Measurements from ENCODE around the gene LIPM. TPM values are rescaled to one million over a fixed set of nuclear protein-coding genes. Genes with fewer than 3 reads are reported as not detected.

Gene LIPM
- total RNA-seq: not detected in 2 replicates

GRCh38 chr10:88802523-88803285 is at the start of gene LIPM:
Gene LIPM (plus strand): TSS chr10:88802730. CDS start chr10:88802897, 167 bp downstream.
- H3K9me3 Mint-ChIP-seq: no peaks in the 10 kb centered on the region
- peaks cover 34% of the 10 kb centered on the region for H3K27me3 Mint-ChIP-seq (ENCODE audit: insufficient read depth)
- DNase-seq (ENCODE audit: low spot score): no peak
- intact Hi-C loops (cut with micrococcal nuclease): no loop called here
- H3K4me3 Mint-ChIP-seq: no peak within 1 kb of the TSS
- H3K27ac Mint-ChIP-seq: no peak within 1 kb of the TSS
- peaks cover 14% of the 10 kb centered on the region for H3K4me1 Mint-ChIP-seq (ENCODE audit: low read depth)
- no peaks in the 10 kb centered on the region for H3K36me3 Mint-ChIP-seq (ENCODE audit: low read depth)

- H3K36me3 Mint-ChIP-seq (ENCODE audit: low read depth): peaks cover 3% of the 10 kb centered on the region
Observed at GRCh38 chr10:88754287-88754686, 48.2 kb upstream of the LIPM start.

GRCh38 chr10:88755753-88756152 is 46.8 kb upstream of the LIPM start:
- intact Hi-C loops (cut with micrococcal nuclease): loop anchor here (1.0 to 5.0 kb wide), 2 partner anchors 37 to 93 kb away; no protein-coding TSS in a partner anchor
- H3K4me3 Mint-ChIP-seq: no peak overlapping the region
- H3K27ac Mint-ChIP-seq: no peak overlapping the region
- peaks cover 3% of the 10 kb centered on the region for H3K36me3 Mint-ChIP-seq (ENCODE audit: low read depth)
- H3K9me3 Mint-ChIP-seq: peaks cover 9% of the 10 kb centered on the region
- no peak for DNase-seq (ENCODE audit: low spot score)
- H3K27me3 Mint-ChIP-seq (ENCODE audit: insufficient read depth): peaks cover 18% of the 10 kb centered on the region
- H3K4me1 Mint-ChIP-seq (ENCODE audit: low read depth): peaks cover 6% of the 10 kb centered on the region

More at GRCh38 chr10:88754287-88754686, 48.2 kb upstream of the LIPM start:
- H3K4me1 Mint-ChIP-seq (ENCODE audit: low read depth): no peaks in the 10 kb centered on the region
- no peak overlapping the region for H3K27ac Mint-ChIP-seq
- peaks cover 29% of the 10 kb centered on the region for H3K27me3 Mint-ChIP-seq (ENCODE audit: insufficient read depth)
- intact Hi-C loops (cut with micrococcal nuclease): no loop called here
- peaks cover 3% of the 10 kb centered on the region for H3K9me3 Mint-ChIP-seq
- DNase-seq (ENCODE audit: low spot score): no peak
- no peak overlapping the region for H3K4me3 Mint-ChIP-seq

GRCh38 chr10:88756660-88757059 is 45.9 kb upstream of the LIPM start:
- Mint-ChIP-seq H3K9me3 (peaks cover 9% of the 10 kb centered on the region), H3K27ac (no peak overlapping the region), H3K4me3 (no peak overlapping the region), H3K4me1 (ENCODE audit: low read depth) (peaks cover 6% of the 10 kb centered on the region), H3K36me3 (ENCODE audit: low read depth) (peaks cover 3% of the 10 kb centered on the region), H3K27me3 (ENCODE audit: insufficient read depth) (peaks cover 19% of the 10 kb centered on the region)
- no peak for DNase-seq (ENCODE audit: low spot score)
- intact Hi-C loops (cut with micrococcal nuclease): loop anchor here (5.0 kb wide), 1 partner anchor 36 kb away; no protein-coding TSS in a partner anchor

GRCh38 chr10:88759366-88760101 is 43.0 kb upstream of the LIPM start, which contains the start of gene LIPN:
Gene LIPN (plus strand): TSS chr10:88760020. CDS start chr10:88761406, 1,386 bp downstream.
- Mint-ChIP-seq H3K4me3 (no peak within 1 kb of the TSS), H3K36me3 (ENCODE audit: low read depth) (peaks cover 3% of the 10 kb centered on the region), H3K27me3 (ENCODE audit: insufficient read depth) (peaks cover 20% of the 10 kb centered on the region), H3K9me3 (peaks cover 9% of the 10 kb centered on the region), H3K27ac (no peak within 1 kb of the TSS), H3K4me1 (ENCODE audit: low read depth) (peaks cover 6% of the 10 kb centered on the region)
- no peak for DNase-seq (ENCODE audit: low spot score)
- intact Hi-C loops (cut with micrococcal nuclease): loop anchor here (5.0 kb wide), 1 partner anchor 33 kb away; no protein-coding TSS in a partner anchor

GRCh38 chr10:88762906-88763305 is 39.6 kb upstream of the LIPM start:
- H3K4me1 Mint-ChIP-seq (ENCODE audit: low read depth): peaks cover 6% of the 10 kb centered on the region
- intact Hi-C loops (cut with micrococcal nuclease): no loop called here
- no peak overlapping the region for H3K4me3 Mint-ChIP-seq
- H3K9me3 Mint-ChIP-seq: peaks cover 9% of the 10 kb centered on the region
- no peak overlapping the region for H3K27ac Mint-ChIP-seq
- H3K36me3 Mint-ChIP-seq (ENCODE audit: low read depth): peaks cover 3% of the 10 kb centered on the region
- no peak for DNase-seq (ENCODE audit: low spot score)
- H3K27me3 Mint-ChIP-seq (ENCODE audit: insufficient read depth): peaks cover 26% of the 10 kb centered on the region

GRCh38 chr10:88763441-88763840 is 39.1 kb upstream of the LIPM start:
- no peak for DNase-seq (ENCODE audit: low spot score)
- intact Hi-C loops (cut with micrococcal nuclease): no loop called here
- Mint-ChIP-seq H3K36me3 (ENCODE audit: low read depth) (peaks cover 3% of the 10 kb centered on the region), H3K27ac (no peak overlapping the region), H3K9me3 (peaks cover 9% of the 10 kb centered on the region), H3K27me3 (ENCODE audit: insufficient read depth) (peaks cover 26% of the 10 kb centered on the region), H3K4me1 (ENCODE audit: low read depth) (peaks cover 6% of the 10 kb centered on the region), H3K4me3 (no peak overlapping the region)

GRCh38 chr10:88764110-88764509 is 38.4 kb upstream of the LIPM start:
- Mint-ChIP-seq H3K27me3 (ENCODE audit: insufficient read depth) (peaks cover 24% of the 10 kb centered on the region), H3K4me1 (ENCODE audit: low read depth) (peaks cover 6% of the 10 kb centered on the region), H3K27ac (no peak overlapping the region), H3K4me3 (no peak overlapping the region), H3K36me3 (ENCODE audit: low read depth) (peaks cover under 1% of the 10 kb centered on the region), H3K9me3 (peaks cover 6% of the 10 kb centered on the region)
- intact Hi-C loops (cut with micrococcal nuclease): no loop called here
- DNase-seq (ENCODE audit: low spot score): no peak

GRCh38 chr10:88765816-88766215 is 36.7 kb upstream of the LIPM start:
- intact Hi-C loops (cut with micrococcal nuclease): no loop called here
- H3K4me1 Mint-ChIP-seq (ENCODE audit: low read depth): no peaks in the 10 kb centered on the region
- no peaks in the 10 kb centered on the region for H3K9me3 Mint-ChIP-seq
- no peak for DNase-seq (ENCODE audit: low spot score)
- H3K27me3 Mint-ChIP-seq (ENCODE audit: insufficient read depth): peaks cover 28% of the 10 kb centered on the region
- no peak overlapping the region for H3K27ac Mint-ChIP-seq
- no peaks in the 10 kb centered on the region for H3K36me3 Mint-ChIP-seq (ENCODE audit: low read depth)
- no peak overlapping the region for H3K4me3 Mint-ChIP-seq

- Mint-ChIP-seq H3K4me1 (ENCODE audit: low read depth) (no peaks in the 10 kb centered on the region), H3K4me3 (no peak overlapping the region), H3K27ac (no peak overlapping the region), H3K36me3 (ENCODE audit: low read depth) (no peaks in the 10 kb centered on the region), H3K9me3 (no peaks in the 10 kb centered on the region), H3K27me3 (ENCODE audit: insufficient read depth) (peaks cover 36% of the 10 kb centered on the region)
- no peak for DNase-seq (ENCODE audit: low spot score)
- intact Hi-C loops (cut with micrococcal nuclease): no loop called here
Observed at GRCh38 chr10:88769384-88769783, 33.1 kb upstream of the LIPM start.

GRCh38 chr10:88781206-88781605 is 21.3 kb upstream of the LIPM start:
- no peak overlapping the region for H3K4me3 Mint-ChIP-seq
- intact Hi-C loops (cut with micrococcal nuclease): no loop called here
- no peaks in the 10 kb centered on the region for H3K4me1 Mint-ChIP-seq (ENCODE audit: low read depth)
- no peaks in the 10 kb centered on the region for H3K9me3 Mint-ChIP-seq
- no peak for DNase-seq (ENCODE audit: low spot score)
- H3K36me3 Mint-ChIP-seq (ENCODE audit: low read depth): no peaks in the 10 kb centered on the region
- H3K27ac Mint-ChIP-seq: no peak overlapping the region
- H3K27me3 Mint-ChIP-seq (ENCODE audit: insufficient read depth): peaks cover 34% of the 10 kb centered on the region

- Mint-ChIP-seq H3K27ac (no peak overlapping the region), H3K9me3 (no peaks in the 10 kb centered on the region), H3K36me3 (ENCODE audit: low read depth) (no peaks in the 10 kb centered on the region), H3K4me1 (ENCODE audit: low read depth) (no peaks in the 10 kb centered on the region), H3K27me3 (ENCODE audit: insufficient read depth) (peaks cover 35% of the 10 kb centered on the region), H3K4me3 (no peak overlapping the region)
- no peak for DNase-seq (ENCODE audit: low spot score)
- intact Hi-C loops (cut with micrococcal nuclease): no loop called here
Observed at GRCh38 chr10:88782222-88782621, 20.3 kb upstream of the LIPM start.

GRCh38 chr10:88783724-88784123 is 18.8 kb upstream of the LIPM start:
- DNase-seq (ENCODE audit: low spot score): no peak
- Mint-ChIP-seq H3K27ac (no peak overlapping the region), H3K4me1 (ENCODE audit: low read depth) (no peaks in the 10 kb centered on the region), H3K4me3 (no peak overlapping the region), H3K36me3 (ENCODE audit: low read depth) (no peaks in the 10 kb centered on the region), H3K9me3 (no peaks in the 10 kb centered on the region), H3K27me3 (ENCODE audit: insufficient read depth) (peaks cover 34% of the 10 kb centered on the region)
- intact Hi-C loops (cut with micrococcal nuclease): no loop called here
